BE2C (cell line): Measurements from ENCODE around the gene AMPD1.

ENCODE experiments used
- DNase-seq: peaks from one replicate; pipeline ENCODE4 v3.0.0-alpha.2; 2020
- H3K27me3 ChIP-seq: fragments of 250-450 bp; sonication (Bioruptor Pico); 2 replicates; pipeline ENCODE4 v1.5.1; 2020; ENCODE audit warnings: mild to moderate bottlenecking
- H3K36me3 ChIP-seq: fragments of 250-450 bp; sonication (Bioruptor Pico); 2 replicates; pipeline ENCODE4 v1.5.1; 2020; ENCODE audit warnings: mild to moderate bottlenecking
- H3K4me1 ChIP-seq: fragments of 250-450 bp; sonication (Bioruptor Pico); 2 replicates; pipeline ENCODE4 v1.5.1; 2020
- H3K4me3 ChIP-seq: 2 replicates; pipeline ENCODE4 v1.5.1; 2011; ENCODE audit warnings: low read depth, low read length
- H3K9me3 ChIP-seq: fragments of 250-450 bp; sonication (Bioruptor Pico); 2 replicates; pipeline ENCODE4 v1.5.1; 2020
- CTCF ChIP-seq: IDR thresholded peaks from 2 replicates; pipeline ENCODE4 v1.5.1; 2012; ENCODE audit warnings: mild to moderate bottlenecking, low read depth, low read length

Gene AMPD1

GRCh38 chr1:114719424-114719787 is 24.1 kb upstream of the AMPD1 start:
- TF ChIP-seq CTCF: no peak
- no peaks in the 10 kb centered on the region for H3K9me3 ChIP-seq
- peaks cover 3% of the 10 kb centered on the region; the same call in 1 of the 2 replicates for H3K4me1 ChIP-seq
- no peaks in the 10 kb centered on the region for H3K27me3 ChIP-seq
- no peak overlapping the region for H3K4me3 ChIP-seq
- DNase-seq: no peak
- H3K36me3 ChIP-seq: peaks cover 73% of the 10 kb centered on the region

GRCh38 chr1:114718661-114719423 is 23.5 kb upstream of the AMPD1 start:
- peaks cover 67% of the 10 kb centered on the region for H3K36me3 ChIP-seq
- H3K9me3 ChIP-seq: no peaks in the 10 kb centered on the region
- H3K27me3 ChIP-seq: no peaks in the 10 kb centered on the region
- no peak for DNase-seq
- no peak for TF ChIP-seq CTCF
- H3K4me1 ChIP-seq: peaks cover 3% of the 10 kb centered on the region; the same call in 1 of the 2 replicates
- H3K4me3 ChIP-seq: no peak overlapping the region

- Histone ChIP-seq H3K9me3 (no peaks in the 10 kb centered on the region), H3K4me3 (peak within 1 kb of the TSS; percentile 97), H3K36me3 (peaks cover 62% of the 10 kb centered on the region), H3K4me1 (peaks cover 3% of the 10 kb centered on the region; the same call in 1 of the 2 replicates), H3K27me3 (no peaks in the 10 kb centered on the region)
- no peak for TF ChIP-seq CTCF
- peak; percentile 94 for DNase-seq
Measured at GRCh38 chr1:114716304-114717170, 21.2 kb upstream of the AMPD1 start, which contains the start of gene NRAS. Gene NRAS, minus strand, starts transcription at chr1:114716771. Its CDS starts 611 bp downstream, at chr1:114716160.

- Histone ChIP-seq H3K4me3 (peak overlapping the region; percentile 97), H3K36me3 (peaks cover 60% of the 10 kb centered on the region), H3K9me3 (no peaks in the 10 kb centered on the region), H3K4me1 (peaks cover 3% of the 10 kb centered on the region; the same call in 1 of the 2 replicates), H3K27me3 (no peaks in the 10 kb centered on the region)
- DNase-seq: no peak
- no peak for TF ChIP-seq CTCF
Measured at GRCh38 chr1:114715952-114716303, 20.6 kb upstream of the AMPD1 start.

GRCh38 chr1:114712977-114713376 is 17.6 kb upstream of the AMPD1 start:
- Histone ChIP-seq H3K36me3 (peaks cover 55% of the 10 kb centered on the region), H3K4me1 (peaks cover 3% of the 10 kb centered on the region; the same call in 1 of the 2 replicates), H3K4me3 (no peak overlapping the region), H3K27me3 (no peaks in the 10 kb centered on the region), H3K9me3 (no peaks in the 10 kb centered on the region)
- TF ChIP-seq CTCF: no peak
- DNase-seq: no peak
